SK-N-SH treated with all-trans-retinoic acid at 6 μM for 48 hours (cell line): ENCODE results near the gene SEMA3D.

Experiments used
- ATAC-seq: fragments of 200-7000 bp; cut with Tn5 transposase; 3 replicates; pipeline ENCODE4 v1.9.1; 2020; ENCODE audit warnings: mild to moderate bottlenecking, moderate library complexity
- ARNTL ChIP-seq: fragments of 450-650 bp; formaldehyde crosslinking; IDR thresholded peaks from 2 replicates; pipeline ENCODE4 v1.5.0; 2020; ENCODE audit warnings: low read depth, mild to moderate bottlenecking, moderate library complexity, borderline replicate concordance
- BACH2 ChIP-seq: fragments of 250-450 bp; sonication (Bioruptor Pico); IDR thresholded peaks from 2 replicates; pipeline ENCODE4 v1.9.0; 2021; ENCODE audit warnings: mild to moderate bottlenecking, borderline replicate concordance
- CSDC2 ChIP-seq: fragments of 250-450 bp; sonication (Bioruptor Pico); IDR thresholded peaks from 2 replicates; pipeline ENCODE4 v1.5.0; 2020; ENCODE audit warnings: mild to moderate bottlenecking, moderate library complexity
- ESRRG ChIP-seq: fragments of 250-450 bp; sonication (Bioruptor Pico); IDR thresholded peaks from 2 replicates; pipeline ENCODE4 v1.6.1; 2021; ENCODE audit warnings: mild to moderate bottlenecking
- GLIS3 ChIP-seq: fragments of 250-450 bp; sonication (Bioruptor Pico); IDR thresholded peaks from 2 replicates; pipeline ENCODE4 v1.5.0; 2020; ENCODE audit warnings: mild to moderate bottlenecking, moderate library complexity
- ISL1 ChIP-seq: fragments of 250-450 bp; sonication (Bioruptor Pico); IDR thresholded peaks from 2 replicates; pipeline ENCODE4 v2.1.2; 2022; ENCODE audit warnings: mild to moderate bottlenecking, moderate library complexity
- OSR1 ChIP-seq: fragments of 250-450 bp; sonication (Bioruptor Pico); IDR thresholded peaks from 2 replicates; pipeline ENCODE4 v1.8.0; 2022; ENCODE audit warnings: moderate library complexity, mild to moderate bottlenecking, inconsistent platforms
- PPARA ChIP-seq: fragments of 250-450 bp; sonication (Bioruptor Pico); IDR thresholded peaks from 2 replicates; pipeline ENCODE4 v1.5.0; 2020; ENCODE audit warnings: mild to moderate bottlenecking, borderline replicate concordance
- RARB ChIP-seq: fragments of 250-450 bp; sonication (Bioruptor Pico); IDR thresholded peaks from 2 replicates; pipeline ENCODE4 v1.8.0; 2021; ENCODE audit warnings: mild to moderate bottlenecking, moderate library complexity
- SNAI2 ChIP-seq: fragments of 250-450 bp; sonication (Bioruptor Pico); IDR thresholded peaks from 2 replicates; pipeline ENCODE4 v1.5.0; 2020; ENCODE audit warnings: mild to moderate bottlenecking, moderate library complexity
- TOX ChIP-seq: fragments of 250-450 bp; sonication (Bioruptor Pico); IDR thresholded peaks from 2 replicates; pipeline ENCODE4 v1.8.0; 2021; ENCODE audit warnings: mild to moderate bottlenecking, moderate library complexity, borderline replicate concordance
- ZC3H10 ChIP-seq: fragments of 250-450 bp; sonication (Bioruptor Pico); IDR thresholded peaks from 2 replicates; pipeline ENCODE4 v1.5.1; 2021; ENCODE audit warnings: mild to moderate bottlenecking, moderate library complexity
- ZFP3 ChIP-seq: fragments of 250-450 bp; sonication (Bioruptor Pico); IDR thresholded peaks from 2 replicates; pipeline ENCODE4 v1.5.0; 2020; ENCODE audit warnings: mild to moderate bottlenecking, moderate library complexity
- ZFP30 ChIP-seq: fragments of 450-650 bp; formaldehyde crosslinking; IDR thresholded peaks from 2 replicates; pipeline ENCODE4 v1.5.0; 2022; ENCODE audit warnings: mild to moderate bottlenecking, moderate library complexity
- ZNF565 ChIP-seq: fragments of 450-650 bp; formaldehyde crosslinking; conservative IDR thresholded peaks from 2 replicates; pipeline ENCODE4 v1.5.0; 2020; ENCODE audit warnings: low read depth, mild to moderate bottlenecking, moderate library complexity
- ZNF70 ChIP-seq: fragments of 450-650 bp; formaldehyde crosslinking; IDR thresholded peaks from 2 replicates; pipeline ENCODE4 v1.5.0; 2020; ENCODE audit warnings: mild to moderate bottlenecking, moderate library complexity
- ZNF8 ChIP-seq: fragments of 450-650 bp; formaldehyde crosslinking; IDR thresholded peaks from 2 replicates; pipeline ENCODE4 v1.5.0; 2020; ENCODE audit warnings: mild to moderate bottlenecking, moderate library complexity
- TF ChIP-seq, protein P1 (sequence below): fragments of 250-450 bp; sonication (Bioruptor Pico); IDR thresholded peaks from 2 replicates; pipeline ENCODE4 v1.5.1; 2021; ENCODE audit warnings: mild to moderate bottlenecking, moderate library complexity
- TF ChIP-seq, protein P2 (sequence below): fragments of 250-450 bp; sonication (Bioruptor Pico); IDR thresholded peaks from 2 replicates; pipeline ENCODE4 v1.8.0; 2020; ENCODE audit warnings: mild to moderate bottlenecking, moderate library complexity, borderline replicate concordance
- TF ChIP-seq, protein P3 (sequence below): fragments of 250-450 bp; sonication (Bioruptor Pico); IDR thresholded peaks from 2 replicates; pipeline ENCODE4 v1.5.1; 2020; ENCODE audit warnings: low read depth, mild to moderate bottlenecking, moderate library complexity
- TF ChIP-seq, protein P4 (sequence below): fragments of 250-450 bp; sonication (Bioruptor Pico); IDR thresholded peaks from 2 replicates; pipeline ENCODE4 v1.8.0; 2021; ENCODE audit warnings: low read depth, mild to moderate bottlenecking, moderate library complexity, borderline replicate concordance
- TF ChIP-seq, protein P5 (sequence below): fragments of 250-450 bp; sonication (Bioruptor Pico); IDR thresholded peaks from 2 replicates; pipeline ENCODE4 v1.5.0; 2020; ENCODE audit warnings: mild to moderate bottlenecking, moderate library complexity

SEMA3D gene

DNA sequence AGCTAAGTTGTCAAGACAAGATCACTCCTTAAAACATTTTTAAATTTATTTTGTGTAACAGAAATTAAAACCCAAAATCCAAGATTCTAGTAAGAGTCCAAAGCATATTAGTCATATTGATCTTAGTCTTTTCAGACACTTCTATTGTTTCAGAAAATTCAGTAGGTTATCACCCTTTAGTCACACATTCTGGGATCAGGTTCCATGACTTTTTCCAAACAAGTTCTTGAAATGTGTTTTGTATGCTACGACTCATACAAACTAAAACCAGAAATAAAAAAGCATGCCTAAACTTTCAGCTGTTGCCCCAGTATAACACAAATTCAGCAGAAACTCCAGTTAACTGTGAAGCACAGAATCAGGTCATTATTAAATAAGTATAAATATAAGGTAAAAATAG lies 10.7 kb downstream of the SEMA3D start:
- TF ChIP-seq ZFP30 (CRISPR knock-in tag): no peak
- TF ChIP-seq ESRRG: no peak
- TF ChIP-seq SNAI2 (CRISPR knock-in tag): no peak
- TF ChIP-seq BACH2 (CRISPR knock-in tag): no peak

DNA sequence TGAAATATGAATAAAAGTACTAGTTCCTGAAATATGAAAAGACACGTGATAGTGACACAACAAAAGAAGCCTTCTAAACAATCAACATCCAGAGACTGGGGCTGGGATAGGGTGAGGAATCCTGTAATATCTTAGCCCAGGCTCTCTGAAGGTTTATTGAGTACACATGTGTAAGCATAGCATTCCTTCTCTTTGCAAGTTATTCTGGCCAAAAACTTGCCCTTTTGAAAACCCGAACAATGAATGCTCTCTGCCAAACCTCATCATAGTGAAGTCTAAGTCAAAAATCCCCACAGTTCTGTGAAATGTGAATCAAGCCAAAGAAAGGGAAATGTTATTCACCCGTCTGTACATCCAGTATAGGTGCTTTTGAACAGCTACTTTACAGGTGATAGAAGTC lies 11.6 kb downstream of the SEMA3D start:
- no peak for TF ChIP-seq SNAI2 (CRISPR knock-in tag)
- no peak for TF ChIP-seq OSR1 (CRISPR knock-in tag)
- no peak for TF ChIP-seq ZNF70
- TF ChIP-seq, protein P1, sequence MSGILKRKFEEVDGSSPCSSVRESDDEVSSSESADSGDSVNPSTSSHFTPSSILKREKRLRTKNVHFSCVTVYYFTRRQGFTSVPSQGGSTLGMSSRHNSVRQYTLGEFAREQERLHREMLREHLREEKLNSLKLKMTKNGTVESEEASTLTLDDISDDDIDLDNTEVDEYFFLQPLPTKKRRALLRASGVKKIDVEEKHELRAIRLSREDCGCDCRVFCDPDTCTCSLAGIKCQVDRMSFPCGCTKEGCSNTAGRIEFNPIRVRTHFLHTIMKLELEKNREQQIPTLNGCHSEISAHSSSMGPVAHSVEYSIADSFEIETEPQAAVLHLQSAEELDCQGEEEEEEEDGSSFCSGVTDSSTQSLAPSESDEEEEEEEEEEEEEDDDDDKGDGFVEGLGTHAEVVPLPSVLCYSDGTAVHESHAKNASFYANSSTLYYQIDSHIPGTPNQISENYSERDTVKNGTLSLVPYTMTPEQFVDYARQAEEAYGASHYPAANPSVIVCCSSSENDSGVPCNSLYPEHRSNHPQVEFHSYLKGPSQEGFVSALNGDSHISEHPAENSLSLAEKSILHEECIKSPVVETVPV (CRISPR knock-in tag): no peak
- TF ChIP-seq, protein P2, sequence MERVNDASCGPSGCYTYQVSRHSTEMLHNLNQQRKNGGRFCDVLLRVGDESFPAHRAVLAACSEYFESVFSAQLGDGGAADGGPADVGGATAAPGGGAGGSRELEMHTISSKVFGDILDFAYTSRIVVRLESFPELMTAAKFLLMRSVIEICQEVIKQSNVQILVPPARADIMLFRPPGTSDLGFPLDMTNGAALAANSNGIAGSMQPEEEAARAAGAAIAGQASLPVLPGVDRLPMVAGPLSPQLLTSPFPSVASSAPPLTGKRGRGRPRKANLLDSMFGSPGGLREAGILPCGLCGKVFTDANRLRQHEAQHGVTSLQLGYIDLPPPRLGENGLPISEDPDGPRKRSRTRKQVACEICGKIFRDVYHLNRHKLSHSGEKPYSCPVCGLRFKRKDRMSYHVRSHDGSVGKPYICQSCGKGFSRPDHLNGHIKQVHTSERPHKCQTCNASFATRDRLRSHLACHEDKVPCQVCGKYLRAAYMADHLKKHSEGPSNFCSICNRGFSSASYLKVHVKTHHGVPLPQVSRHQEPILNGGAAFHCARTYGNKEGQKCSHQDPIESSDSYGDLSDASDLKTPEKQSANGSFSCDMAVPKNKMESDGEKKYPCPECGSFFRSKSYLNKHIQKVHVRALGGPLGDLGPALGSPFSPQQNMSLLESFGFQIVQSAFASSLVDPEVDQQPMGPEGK (CRISPR knock-in tag): no peak
- TF ChIP-seq ZNF565 (CRISPR knock-in tag): no peak
- TF ChIP-seq CSDC2: no peak
- no peak for TF ChIP-seq TOX (CRISPR knock-in tag)
- no peak for TF ChIP-seq ARNTL
- no peak for TF ChIP-seq RARB
- TF ChIP-seq ZC3H10 (CRISPR knock-in tag): no peak
- TF ChIP-seq, protein P3, sequence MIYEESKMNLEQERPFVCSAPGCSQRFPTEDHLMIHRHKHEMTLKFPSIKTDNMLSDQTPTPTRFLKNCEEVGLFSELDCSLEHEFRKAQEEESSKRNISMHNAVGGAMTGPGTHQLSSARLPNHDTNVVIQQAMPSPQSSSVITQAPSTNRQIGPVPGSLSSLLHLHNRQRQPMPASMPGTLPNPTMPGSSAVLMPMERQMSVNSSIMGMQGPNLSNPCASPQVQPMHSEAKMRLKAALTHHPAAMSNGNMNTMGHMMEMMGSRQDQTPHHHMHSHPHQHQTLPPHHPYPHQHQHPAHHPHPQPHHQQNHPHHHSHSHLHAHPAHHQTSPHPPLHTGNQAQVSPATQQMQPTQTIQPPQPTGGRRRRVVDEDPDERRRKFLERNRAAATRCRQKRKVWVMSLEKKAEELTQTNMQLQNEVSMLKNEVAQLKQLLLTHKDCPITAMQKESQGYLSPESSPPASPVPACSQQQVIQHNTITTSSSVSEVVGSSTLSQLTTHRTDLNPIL (CRISPR knock-in tag): no peak
- TF ChIP-seq ISL1: no peak
- no peak for TF ChIP-seq PPARA (CRISPR knock-in tag)
- no peak for TF ChIP-seq ZFP3 (CRISPR knock-in tag)
- TF ChIP-seq, protein P4, sequence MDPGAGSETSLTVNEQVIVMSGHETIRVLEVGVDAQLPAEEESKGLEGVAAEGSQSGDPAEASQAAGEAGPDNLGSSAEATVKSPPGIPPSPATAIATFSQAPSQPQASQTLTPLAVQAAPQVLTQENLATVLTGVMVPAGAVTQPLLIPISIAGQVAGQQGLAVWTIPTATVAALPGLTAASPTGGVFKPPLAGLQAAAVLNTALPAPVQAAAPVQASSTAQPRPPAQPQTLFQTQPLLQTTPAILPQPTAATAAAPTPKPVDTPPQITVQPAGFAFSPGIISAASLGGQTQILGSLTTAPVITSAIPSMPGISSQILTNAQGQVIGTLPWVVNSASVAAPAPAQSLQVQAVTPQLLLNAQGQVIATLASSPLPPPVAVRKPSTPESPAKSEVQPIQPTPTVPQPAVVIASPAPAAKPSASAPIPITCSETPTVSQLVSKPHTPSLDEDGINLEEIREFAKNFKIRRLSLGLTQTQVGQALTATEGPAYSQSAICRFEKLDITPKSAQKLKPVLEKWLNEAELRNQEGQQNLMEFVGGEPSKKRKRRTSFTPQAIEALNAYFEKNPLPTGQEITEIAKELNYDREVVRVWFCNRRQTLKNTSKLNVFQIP: no peak
- TF ChIP-seq GLIS3 (CRISPR knock-in tag): no peak
- TF ChIP-seq, protein P5, sequence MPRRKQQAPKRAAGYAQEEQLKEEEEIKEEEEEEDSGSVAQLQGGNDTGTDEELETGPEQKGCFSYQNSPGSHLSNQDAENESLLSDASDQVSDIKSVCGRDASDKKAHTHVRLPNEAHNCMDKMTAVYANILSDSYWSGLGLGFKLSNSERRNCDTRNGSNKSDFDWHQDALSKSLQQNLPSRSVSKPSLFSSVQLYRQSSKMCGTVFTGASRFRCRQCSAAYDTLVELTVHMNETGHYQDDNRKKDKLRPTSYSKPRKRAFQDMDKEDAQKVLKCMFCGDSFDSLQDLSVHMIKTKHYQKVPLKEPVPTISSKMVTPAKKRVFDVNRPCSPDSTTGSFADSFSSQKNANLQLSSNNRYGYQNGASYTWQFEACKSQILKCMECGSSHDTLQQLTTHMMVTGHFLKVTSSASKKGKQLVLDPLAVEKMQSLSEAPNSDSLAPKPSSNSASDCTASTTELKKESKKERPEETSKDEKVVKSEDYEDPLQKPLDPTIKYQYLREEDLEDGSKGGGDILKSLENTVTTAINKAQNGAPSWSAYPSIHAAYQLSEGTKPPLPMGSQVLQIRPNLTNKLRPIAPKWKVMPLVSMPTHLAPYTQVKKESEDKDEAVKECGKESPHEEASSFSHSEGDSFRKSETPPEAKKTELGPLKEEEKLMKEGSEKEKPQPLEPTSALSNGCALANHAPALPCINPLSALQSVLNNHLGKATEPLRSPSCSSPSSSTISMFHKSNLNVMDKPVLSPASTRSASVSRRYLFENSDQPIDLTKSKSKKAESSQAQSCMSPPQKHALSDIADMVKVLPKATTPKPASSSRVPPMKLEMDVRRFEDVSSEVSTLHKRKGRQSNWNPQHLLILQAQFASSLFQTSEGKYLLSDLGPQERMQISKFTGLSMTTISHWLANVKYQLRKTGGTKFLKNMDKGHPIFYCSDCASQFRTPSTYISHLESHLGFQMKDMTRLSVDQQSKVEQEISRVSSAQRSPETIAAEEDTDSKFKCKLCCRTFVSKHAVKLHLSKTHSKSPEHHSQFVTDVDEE (CRISPR knock-in tag): no peak
- no peak for TF ChIP-seq ZNF8 (CRISPR knock-in tag)
- no peak for TF ChIP-seq ZFP30 (CRISPR knock-in tag)
- peak; percentile 34; the same call in 2 of the 3 replicates for ATAC-seq

More for the DNA sequence above, 10.7 kb downstream of the SEMA3D start:
- ATAC-seq: no peak

DNA sequence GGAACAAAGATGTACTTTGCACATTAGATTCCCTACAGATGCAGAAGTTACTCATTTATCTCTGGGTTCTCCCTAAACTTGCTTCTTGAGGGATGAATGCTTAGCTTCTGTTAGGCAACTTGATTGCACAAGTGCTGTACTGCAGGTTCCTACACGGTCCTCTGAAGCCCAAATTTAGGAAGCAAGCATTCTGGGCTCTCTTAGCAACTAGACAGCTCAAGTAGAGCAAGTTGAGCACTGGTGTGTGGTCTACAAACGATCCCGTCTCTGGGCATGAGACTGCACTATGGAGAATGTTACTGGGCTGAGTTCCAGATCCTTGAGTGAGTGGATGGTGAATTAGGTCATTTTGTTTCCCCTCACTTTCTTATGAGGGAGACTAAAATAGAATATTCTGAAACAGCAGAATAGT lies 14.3 kb downstream of the SEMA3D start:
- peak; percentile 87 for TF ChIP-seq ZFP3 (CRISPR knock-in tag)
- TF ChIP-seq, protein P2 (CRISPR knock-in tag): no peak
- TF ChIP-seq, all 23 proteins: peak for 1
- ATAC-seq: peak; percentile 94
